Esophagus (tissue), 2 donors: ENCODE results near the gene CLDN9. TPM values are rescaled to one million over a fixed set of nuclear protein-coding genes. Genes with fewer than 3 reads are reported as not detected.

Experiments used
- H3K27ac ChIP-seq, 2 donors: one replicate each; pipeline ENCODE4 v1.5.1; 2013; ENCODE audit warnings: low read depth in 2 of 2, mild to moderate bottlenecking in 2 of 2, inconsistent platforms in 1 of 2, low read length in 1 of 2, moderate library complexity in 1 of 2
- H3K27me3 ChIP-seq, 2 donors: one replicate each; pipeline ENCODE4 v1.6.1; 2013; ENCODE audit warnings: low read length in 2 of 2, control low read depth in 1 of 2, mild to moderate bottlenecking in 1 of 2; ENCODE audit not compliant: insufficient read depth in 2 of 2, control insufficient read depth in 1 of 2
- H3K36me3 ChIP-seq, 2 donors: one replicate each; pipeline ENCODE4 v1.6.1; 2013; ENCODE audit warnings: low read length in 1 of 2; ENCODE audit not compliant: control insufficient read depth in 2 of 2, insufficient read depth in 2 of 2
- H3K4me1 ChIP-seq, 2 donors: one replicate each; pipeline ENCODE4 v1.6.1; 2013; ENCODE audit warnings: low read length in 1 of 2; ENCODE audit not compliant: control insufficient read depth in 2 of 2, insufficient read depth in 2 of 2
- H3K4me3 ChIP-seq, 2 donors: one replicate each; pipeline ENCODE4 v1.5.1; 2013; ENCODE audit warnings: low read length in 2 of 2, mild to moderate bottlenecking in 2 of 2, low read depth in 1 of 2, moderate library complexity in 1 of 2
- H3K9me3 ChIP-seq, 2 donors: one replicate each; pipeline ENCODE4 v1.6.1; 2013; ENCODE audit warnings: mild to moderate bottlenecking in 2 of 2, low read depth in 1 of 2, low read length in 1 of 2, moderate library complexity in 1 of 2; ENCODE audit not compliant: control insufficient read depth in 2 of 2, insufficient read depth in 1 of 2
- WGBS, 2 donors: extraction: QIAGEN DNeasy Blood & Tissue Kit; methylation state at CpG; one replicate each; pipeline ENCODE4 v1.1.7; 2013; 5-methylcytosine and 5-hydroxymethylcytosine counted together
- polyA plus RNA-seq, 2 donors: library from polyadenylated mRNA; stranded (reverse); fragments of 200-250 nt; gene quantifications; one replicate each; pipeline ENCODE4 v1.2.3, GENCODE V29; 2013
- donor health status: healthy with polysubstance abuse.
- donor health status: Bipolar disorder and iron deficiency.

Gene CLDN9
- polyA plus RNA-seq, 2 donors = 0.02 TPM; not detected in 1

GRCh38 chr16:2981899-2982250 lies 30.8 kb upstream of the CLDN9 start:
- 70 to 71% methylated on average over 4 of the region's 4 CpGs for WGBS, 2 donors
- no peaks in the 10 kb centered on the region for H3K36me3 ChIP-seq
- peaks cover 2 to 10% of the 10 kb centered on the region in 2 donors for H3K4me1 ChIP-seq
- no peaks in the 10 kb centered on the region for H3K27me3 ChIP-seq
- no peak overlapping the region for H3K4me3 ChIP-seq
- no peak overlapping the region for H3K27ac ChIP-seq
- H3K9me3 ChIP-seq = no peaks in the 10 kb centered on the region

DNA sequence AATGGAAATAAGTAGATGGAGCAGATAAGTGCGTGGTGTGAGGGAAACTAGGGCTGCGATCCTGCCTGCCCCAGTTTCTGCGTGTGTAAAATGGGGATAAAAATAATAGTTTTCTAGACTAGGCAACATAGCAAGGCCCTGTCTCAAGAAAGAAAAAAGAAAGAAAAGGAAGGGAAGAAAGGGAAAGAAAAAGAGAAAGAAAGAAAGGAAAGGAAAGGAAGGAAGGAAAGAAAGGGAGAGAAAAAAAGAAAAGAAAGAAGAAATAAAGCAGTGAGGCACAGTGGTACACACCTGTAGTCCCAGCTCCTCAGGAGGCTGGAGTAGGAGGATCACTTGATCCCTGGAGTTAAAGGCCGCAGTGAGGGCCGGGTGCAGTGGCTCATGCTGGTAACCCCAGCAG lies 30.3 kb upstream of the CLDN9 start:
- H3K4me1 ChIP-seq = peaks cover 2 to 10% of the 10 kb centered on the region in 2 donors
- WGBS, 2 donors = 87 to 89% methylated on average over 5 of the region's 5 CpGs
- no peaks in the 10 kb centered on the region for H3K9me3 ChIP-seq
- no peaks in the 10 kb centered on the region for H3K36me3 ChIP-seq
- no peak overlapping the region for H3K27ac ChIP-seq
- no peaks in the 10 kb centered on the region for H3K27me3 ChIP-seq
- no peak overlapping the region for H3K4me3 ChIP-seq

DNA sequence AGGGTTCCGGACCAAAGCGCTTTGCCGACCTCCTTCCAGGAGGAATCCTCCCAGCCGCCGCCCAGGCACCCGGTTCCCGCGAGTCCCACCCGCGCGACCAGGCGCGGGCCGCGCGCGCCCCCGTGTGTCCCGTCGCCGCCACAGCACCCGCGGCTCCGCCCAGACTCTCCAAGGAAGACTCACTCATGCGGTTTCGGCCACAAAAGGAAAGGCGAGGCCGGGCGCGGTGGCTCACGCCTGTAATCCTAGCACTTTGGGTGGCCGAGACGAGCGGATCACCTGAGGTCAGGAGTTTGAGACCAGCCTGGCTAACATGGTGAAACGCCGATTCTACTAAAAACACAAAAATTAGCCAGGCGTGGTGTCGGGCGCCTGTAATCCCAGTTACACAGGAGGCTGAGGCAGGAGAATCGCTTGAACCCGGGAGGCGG lies 29.0 kb upstream of the CLDN9 start:
- no peaks in the 10 kb centered on the region for H3K36me3 ChIP-seq
- WGBS, 2 donors = 8 to 9% methylated on average over 42 of the region's 42 CpGs
- H3K27ac ChIP-seq = no peak overlapping the region
- H3K9me3 ChIP-seq = no peaks in the 10 kb centered on the region
- peak overlapping the region in 1 of 2 donors; percentile 15 for H3K4me3 ChIP-seq
- H3K27me3 ChIP-seq = no peaks in the 10 kb centered on the region
- peaks cover 2 to 10% of the 10 kb centered on the region in 2 donors for H3K4me1 ChIP-seq

- H3K27ac ChIP-seq = peak overlapping the region in 1 of 2 donors; percentile 13
- H3K36me3 ChIP-seq = no peaks in the 10 kb centered on the region
- H3K27me3 ChIP-seq = no peaks in the 10 kb centered on the region
- H3K9me3 ChIP-seq = no peaks in the 10 kb centered on the region
- peaks cover 2 to 4% of the 10 kb centered on the region in 2 donors for H3K4me1 ChIP-seq
- 23 to 34% methylated on average over 9 of the region's 9 CpGs for WGBS, 2 donors
- no peak overlapping the region for H3K4me3 ChIP-seq
Observed at GRCh38 chr16:2985462-2985861, 27.3 kb upstream of the CLDN9 start.

GRCh38 chr16:2985893-2986355 lies 26.8 kb upstream of the CLDN9 start:
- H3K27me3 ChIP-seq = no peaks in the 10 kb centered on the region
- peak overlapping the region in 1 of 2 donors; percentile 13 for H3K27ac ChIP-seq
- WGBS, 2 donors = 50 to 58% methylated on average over 15 of the region's 15 CpGs
- peaks cover 2 to 7% of the 10 kb centered on the region in 2 donors for H3K4me1 ChIP-seq
- no peak overlapping the region for H3K4me3 ChIP-seq
- no peaks in the 10 kb centered on the region for H3K9me3 ChIP-seq
- H3K36me3 ChIP-seq = no peaks in the 10 kb centered on the region

DNA sequence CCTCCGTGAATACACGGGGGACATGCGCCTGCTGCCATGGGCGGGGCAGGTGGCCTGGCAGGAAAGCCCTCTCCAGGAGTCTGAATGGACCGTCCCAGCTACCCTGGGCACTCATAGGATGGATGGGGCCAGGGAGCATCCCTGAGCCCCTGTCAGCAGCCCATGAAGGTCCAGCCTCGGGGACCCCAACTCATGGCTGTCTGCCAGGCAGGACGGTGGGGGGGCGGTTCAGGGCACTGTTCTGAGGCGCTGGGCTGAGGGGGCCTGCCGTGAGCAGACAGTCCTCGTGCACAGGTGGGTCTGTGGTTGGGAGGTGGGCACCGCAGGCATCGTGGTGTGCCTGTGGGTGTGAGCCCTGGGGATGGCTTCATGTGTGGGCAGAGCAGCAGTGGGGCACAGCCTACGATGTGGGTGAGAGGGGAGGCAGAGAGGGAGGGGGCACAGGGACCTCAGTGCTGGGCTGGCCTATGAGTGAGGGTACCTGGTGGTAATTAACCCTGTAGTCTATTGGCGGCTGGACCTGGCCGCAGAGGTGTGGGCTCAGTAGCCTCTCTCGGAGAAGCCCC lies 26.0 kb upstream of the CLDN9 start:
- Histone ChIP-seq H3K9me3 (no peaks in the 10 kb centered on the region), H3K4me1 (peaks cover 2 to 7% of the 10 kb centered on the region in 2 donors), H3K27ac (no peak overlapping the region), H3K4me3 (no peak overlapping the region), H3K27me3 (no peaks in the 10 kb centered on the region), H3K36me3 (no peaks in the 10 kb centered on the region)
- WGBS, 2 donors = 66 to 72% methylated on average over 17 of the region's 17 CpGs

DNA sequence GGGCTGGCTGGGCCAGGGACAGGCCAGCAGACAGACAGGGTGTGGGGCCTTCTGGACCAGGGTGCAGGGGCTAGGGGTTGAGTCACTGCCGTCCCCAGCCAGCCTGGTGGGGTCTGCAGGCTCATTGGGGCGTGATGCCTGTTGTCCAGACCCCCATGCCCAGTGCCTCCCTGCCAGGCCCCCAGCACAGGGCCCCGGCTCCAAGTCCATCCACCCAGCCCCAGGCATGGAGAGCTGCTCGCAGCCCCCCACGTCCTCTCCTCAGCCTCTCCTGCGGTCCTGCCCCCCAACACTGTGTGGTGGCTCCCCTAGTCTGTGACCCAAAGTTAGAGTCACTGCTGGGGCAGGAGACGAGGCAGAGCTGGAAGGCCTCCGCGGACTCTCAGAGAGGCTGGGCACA lies 25.4 kb upstream of the CLDN9 start:
- Histone ChIP-seq H3K27me3 (no peaks in the 10 kb centered on the region), H3K36me3 (no peaks in the 10 kb centered on the region), H3K4me1 (peaks cover 2 to 9% of the 10 kb centered on the region in 2 donors), H3K9me3 (no peaks in the 10 kb centered on the region), H3K27ac (no peak overlapping the region), H3K4me3 (no peak overlapping the region)
- WGBS, 2 donors = 87 to 95% methylated on average over 9 of the region's 9 CpGs

GRCh38 chr16:2987833-2988232 lies 24.9 kb upstream of the CLDN9 start:
- H3K27me3 ChIP-seq = no peaks in the 10 kb centered on the region
- H3K9me3 ChIP-seq = no peaks in the 10 kb centered on the region
- H3K4me3 ChIP-seq = no peak overlapping the region
- WGBS, 2 donors = 59 to 61% methylated on average over 8 of the region's 8 CpGs
- peaks cover 2 to 11% of the 10 kb centered on the region in 2 donors for H3K4me1 ChIP-seq
- no peaks in the 10 kb centered on the region for H3K36me3 ChIP-seq
- no peak overlapping the region for H3K27ac ChIP-seq

DNA sequence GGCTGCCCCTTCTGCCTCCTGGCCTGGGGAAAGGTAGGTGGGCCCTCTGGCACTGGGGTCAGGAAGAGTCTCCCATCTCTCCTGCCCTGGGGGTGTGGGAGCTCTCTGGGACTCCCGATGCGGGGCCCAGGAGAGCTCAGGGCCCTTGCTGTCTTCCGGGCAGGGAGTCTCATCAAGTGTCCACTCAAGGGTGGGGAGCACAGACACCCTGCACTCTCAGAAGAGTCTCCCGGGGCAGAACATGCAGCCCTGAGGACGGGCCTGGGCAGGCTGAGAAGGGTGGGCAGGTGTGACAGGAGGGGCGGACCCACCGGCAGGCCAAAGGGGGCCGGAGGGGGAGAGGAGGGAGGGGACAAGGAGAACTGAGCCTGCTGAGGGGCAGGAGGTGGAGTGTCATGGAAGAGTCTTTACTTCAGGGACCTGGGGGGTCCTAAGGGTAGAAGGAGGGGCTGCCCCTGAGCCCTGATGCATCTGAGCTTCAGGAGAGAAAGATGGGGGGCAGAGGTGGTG lies 24.1 kb upstream of the CLDN9 start:
- 50 to 58% methylated on average over 8 of the region's 8 CpGs for WGBS, 2 donors
- Histone ChIP-seq H3K27me3 (no peaks in the 10 kb centered on the region), H3K4me1 (peaks cover 2 to 11% of the 10 kb centered on the region in 2 donors), H3K9me3 (no peaks in the 10 kb centered on the region), H3K36me3 (no peaks in the 10 kb centered on the region), H3K4me3 (no peak overlapping the region), H3K27ac (no peak overlapping the region)

GRCh38 chr16:2990891-2991290 lies 21.8 kb upstream of the CLDN9 start:
- no peaks in the 10 kb centered on the region for H3K9me3 ChIP-seq
- no peak overlapping the region for H3K27ac ChIP-seq
- WGBS, 2 donors = 56 to 59% methylated on average over 8 to 10 of the region's 10 CpGs
- H3K36me3 ChIP-seq = no peaks in the 10 kb centered on the region
- no peak overlapping the region for H3K4me3 ChIP-seq
- peaks cover 0 to 7% of the 10 kb centered on the region in 2 donors for H3K4me1 ChIP-seq
- no peaks in the 10 kb centered on the region for H3K27me3 ChIP-seq
